Testis (tissue), 3 donors: ENCODE results near the gene DHRS7B. TPM values are rescaled to one million over a fixed set of nuclear protein-coding genes. Genes with fewer than 3 reads are reported as not detected.
A peak's percentile ranks its signal among the peaks of the same experiment; 100 is the strongest.

Source experiments
- DNase-seq: peaks from one replicate; pipeline ENCODE4 v3.0.0-alpha.2; 2019
- H3K27ac ChIP-seq, 2 donors: fragments of 200-600 bp; sonication (generic); one replicate each; pipeline ENCODE4 v1.5.1; 2019
- H3K27me3 ChIP-seq: fragments of 200-600 bp; sonication (generic); one replicate; pipeline ENCODE4 v1.5.1; 2019
- H3K36me3 ChIP-seq: fragments of 200-600 bp; sonication (generic); one replicate; pipeline ENCODE4 v1.5.1; 2017; ENCODE audit warnings: low read depth; ENCODE audit errors: missing control alignments
- H3K4me1 ChIP-seq: fragments of 200-600 bp; sonication (generic); one replicate; pipeline ENCODE4 v1.5.1; 2019
- H3K4me3 ChIP-seq, 2 donors: fragments of 200-600 bp; sonication (generic); one replicate each; pipeline ENCODE4 v1.5.1; 2017 to 2019
- H3K9me3 ChIP-seq: fragments of 200-600 bp; sonication (generic); one replicate; pipeline ENCODE4 v1.5.1; 2017
- POLR2A ChIP-seq: fragments of 450-650 bp; IDR thresholded peaks from one replicate; pipeline ENCODE4 v1.6.1; 2017; ENCODE audit warnings: antibody characterized with exemption, mild to moderate bottlenecking, moderate library complexity
- WGBS, 2 donors: methylation state at CpG; one replicate each; pipeline ENCODE4 v1.1.5; 2018; 5-methylcytosine and 5-hydroxymethylcytosine counted together
- intact Hi-C: fragments of 100-400 bp; cut with DNase I; formaldehyde crosslinking; loops from one replicate; pipeline ENCODE4 v1.15.1; 2023; ENCODE audit warnings: low total_unique reads
- polyA plus RNA-seq: library from polyadenylated mRNA; stranded (reverse); fragments of 350-450 nt; fragmentation: Illumina TruSeq; extraction: RNeasy Lipid Tissue Mini Kit (QIAGEN cat#74804); gene quantifications from one replicate; pipeline ENCODE4 v1.2.3, GENCODE V29; 2014; ENCODE audit warnings: low read depth, low replicate concordance; ENCODE audit not compliant: insufficient read depth
- small RNA-seq, 2 donors: library from RNA; depleted of rRNA; stranded (forward); fragments of <200 nt; gene quantifications; one replicate each; pipeline ENCODE3, GENCODE V24; 2016
- total RNA-seq, 2 donors: library from RNA; depleted of rRNA; stranded (reverse); fragments of >200 nt; gene quantifications; one replicate each; pipeline ENCODE4 v1.2.3, GENCODE V29; 2016
- TF ChIP-seq, protein P1 (sequence below), 3 experiments: fragments of 450-650 bp in 2 of 3; fragments of 200-600 bp in 1 of 3; sonication (generic) in 1 of 3; IDR thresholded peaks; one replicate each; pipeline ENCODE4 v1.5.1; 2016 to 2019; ENCODE audit warnings: antibody characterized with exemption in 3 of 3, mild to moderate bottlenecking in 2 of 3, moderate library complexity in 1 of 3

DHRS7B gene
- total and polyA plus RNA-seq, 3 donors from 2014 or later, result 39.0 to 81.7 (median 53.6) TPM

DNA sequence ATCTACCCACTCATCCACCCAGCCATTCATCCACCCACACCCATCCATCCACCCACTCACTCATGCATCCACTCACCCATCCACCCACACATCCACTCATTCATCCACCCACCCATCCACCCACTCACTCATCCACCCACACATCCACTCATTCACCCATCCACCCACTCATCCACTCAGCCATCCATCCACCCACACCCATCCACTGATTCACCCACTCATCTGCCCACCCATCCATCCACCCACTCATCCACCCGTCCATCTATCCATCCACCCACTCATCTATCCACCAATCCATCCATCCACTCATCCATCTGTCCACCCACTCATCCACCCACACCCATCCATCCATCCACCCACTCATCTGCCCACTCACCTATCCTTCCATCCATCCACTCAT lies 109.2 kb downstream of the DHRS7B start:
- H3K27ac ChIP-seq, result no peak overlapping the region

DNA sequence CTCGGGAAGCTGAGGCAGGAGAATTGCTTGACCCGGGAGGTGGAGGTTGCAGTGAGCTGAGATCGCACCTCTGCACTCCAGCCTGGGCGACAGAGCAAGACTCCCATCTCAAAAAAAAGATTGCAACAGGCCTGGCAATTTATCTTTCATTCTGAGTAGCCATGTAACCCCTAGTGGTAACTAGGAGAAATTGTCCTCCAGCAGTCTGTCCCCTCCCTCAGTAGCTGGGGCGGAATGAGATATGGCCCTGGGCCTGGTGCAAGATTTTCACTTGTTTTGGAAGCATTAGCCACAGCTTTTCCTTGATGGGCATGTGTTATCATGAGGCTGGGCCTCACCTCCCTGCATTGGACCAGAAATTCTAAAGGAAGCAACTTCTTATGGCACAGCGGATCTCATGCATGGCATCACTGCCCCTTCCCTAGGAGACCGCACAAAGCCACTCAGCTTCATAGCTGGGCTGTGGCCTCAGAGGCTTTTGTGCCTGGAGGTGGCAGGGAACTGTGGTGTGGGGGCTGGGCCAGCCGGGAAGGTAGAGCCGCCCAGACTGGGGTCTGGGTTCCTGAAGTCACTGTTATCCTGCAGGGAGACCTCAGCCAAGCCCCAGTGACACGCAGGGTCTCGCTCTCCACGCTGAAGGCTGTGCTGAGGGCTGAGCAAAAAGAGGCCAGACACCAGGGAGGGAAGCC lies 113.1 kb downstream of the DHRS7B start:
- DNase-seq, result no peak
- intact Hi-C loops, result no loop called here
- H3K27me3 ChIP-seq, result no peaks in the 10 kb centered on the region
- no peaks in the 10 kb centered on the region for H3K9me3 ChIP-seq
- H3K36me3 ChIP-seq, result no peaks in the 10 kb centered on the region
- TF ChIP-seq, protein P1, sequence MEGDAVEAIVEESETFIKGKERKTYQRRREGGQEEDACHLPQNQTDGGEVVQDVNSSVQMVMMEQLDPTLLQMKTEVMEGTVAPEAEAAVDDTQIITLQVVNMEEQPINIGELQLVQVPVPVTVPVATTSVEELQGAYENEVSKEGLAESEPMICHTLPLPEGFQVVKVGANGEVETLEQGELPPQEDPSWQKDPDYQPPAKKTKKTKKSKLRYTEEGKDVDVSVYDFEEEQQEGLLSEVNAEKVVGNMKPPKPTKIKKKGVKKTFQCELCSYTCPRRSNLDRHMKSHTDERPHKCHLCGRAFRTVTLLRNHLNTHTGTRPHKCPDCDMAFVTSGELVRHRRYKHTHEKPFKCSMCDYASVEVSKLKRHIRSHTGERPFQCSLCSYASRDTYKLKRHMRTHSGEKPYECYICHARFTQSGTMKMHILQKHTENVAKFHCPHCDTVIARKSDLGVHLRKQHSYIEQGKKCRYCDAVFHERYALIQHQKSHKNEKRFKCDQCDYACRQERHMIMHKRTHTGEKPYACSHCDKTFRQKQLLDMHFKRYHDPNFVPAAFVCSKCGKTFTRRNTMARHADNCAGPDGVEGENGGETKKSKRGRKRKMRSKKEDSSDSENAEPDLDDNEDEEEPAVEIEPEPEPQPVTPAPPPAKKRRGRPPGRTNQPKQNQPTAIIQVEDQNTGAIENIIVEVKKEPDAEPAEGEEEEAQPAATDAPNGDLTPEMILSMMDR (IDR thresholded peaks at IDR 0.05), result peak in 2 of 3 experiments; percentile 36 to 40
- no peak for TF ChIP-seq POLR2A
- H3K4me3 ChIP-seq, result no peak overlapping the region
- no peak overlapping the region for H3K27ac ChIP-seq
- H3K4me1 ChIP-seq, result no peaks in the 10 kb centered on the region
- 82 to 84% methylated on average over 5 to 12 of the region's 12 CpGs for WGBS, 2 donors

More for the DNA sequence above, 109.2 kb downstream of the DHRS7B start:
- Histone ChIP-seq H3K4me3 (no peak overlapping the region), H3K36me3 (no peaks in the 10 kb centered on the region), H3K27me3 (no peaks in the 10 kb centered on the region), H3K4me1 (no peaks in the 10 kb centered on the region), H3K9me3 (no peaks in the 10 kb centered on the region)
- TF ChIP-seq, protein P1 (IDR thresholded peaks at IDR 0.05), result no peak
- no peak for TF ChIP-seq POLR2A
- WGBS, 2 donors, result 76 to 82% methylated on average over 1 of the region's 1 CpG
- intact Hi-C loops, result no loop called here
- no peak for DNase-seq

DNA sequence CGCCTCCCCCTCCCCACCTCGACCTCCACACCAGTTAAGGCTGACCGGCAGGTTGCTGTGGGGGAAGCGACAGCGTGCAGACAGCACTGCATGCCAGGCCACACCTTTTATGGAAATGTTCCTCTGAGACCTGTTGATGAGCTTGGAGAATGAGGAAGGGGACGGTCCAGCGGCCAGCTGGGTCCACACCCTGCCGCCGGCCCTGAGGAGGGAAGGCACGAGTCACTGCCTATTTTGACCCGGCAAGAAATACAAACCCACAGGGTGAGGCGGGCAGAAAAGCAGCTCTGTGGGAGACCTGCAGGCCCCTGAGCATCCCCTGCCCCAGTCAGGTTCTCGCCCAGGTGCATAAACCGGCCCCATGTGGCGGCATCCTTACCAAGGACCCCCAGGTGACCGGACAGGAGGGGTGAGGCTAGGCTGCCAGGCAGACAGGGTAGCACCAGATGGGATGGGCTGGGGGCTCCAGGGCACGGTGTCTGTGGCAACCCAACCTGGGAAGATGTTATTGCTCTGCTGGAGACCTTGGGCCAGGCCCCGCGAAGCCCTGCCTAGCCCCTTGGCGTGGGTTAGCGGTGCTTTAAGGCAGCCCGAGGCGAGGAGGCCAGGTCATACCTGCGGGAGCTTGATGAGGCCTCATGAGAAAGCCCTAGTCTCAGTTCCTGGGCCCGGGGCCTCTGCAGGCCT lies 113.7 kb downstream of the DHRS7B start:
- WGBS, 2 donors, result 79 to 88% methylated on average over 10 to 24 of the region's 25 CpGs
- H3K4me3 ChIP-seq, result no peak overlapping the region
- no peaks in the 10 kb centered on the region for H3K27me3 ChIP-seq
- no peaks in the 10 kb centered on the region for H3K9me3 ChIP-seq
- intact Hi-C loops, result no loop called here
- no peak for DNase-seq
- no peak overlapping the region for H3K27ac ChIP-seq
- no peaks in the 10 kb centered on the region for H3K4me1 ChIP-seq
- H3K36me3 ChIP-seq, result no peaks in the 10 kb centered on the region
- no peak for TF ChIP-seq POLR2A
- TF ChIP-seq, protein P1 (IDR thresholded peaks at IDR 0.05), result no peak

Small RNA genes within 50 kb of the gene (small RNA-seq; reads per million reads assigned to genes)
- 0 reads per million in 2 donors for gene RN7SL426P

Other genes starting within 250 kb of the DHRS7B start
- 100 to 1,000 TPM; 161 to 216 TPM for gene USP22, start 84.0 kb upstream of the DHRS7B start, total RNA-seq
- 96.3 TPM for gene USP22, start 84.0 kb upstream of the DHRS7B start, polyA plus RNA-seq
- gene TMEM11, start 87.2 kb downstream of the DHRS7B start, total RNA-seq, result 10 to 100 TPM; 38.9 to 55.2 TPM
- 53.4 TPM for gene TMEM11, start 87.2 kb downstream of the DHRS7B start, polyA plus RNA-seq
- gene NATD1, start 126.4 kb downstream of the DHRS7B start, total RNA-seq, result 10 to 100 TPM; 17.9 to 20.0 TPM
- gene NATD1, start 126.4 kb downstream of the DHRS7B start, polyA plus RNA-seq, result 12.1 TPM
- 10 to 100 TPM; 13.5 to 17.5 TPM for gene MAP2K3, start 157.7 kb downstream of the DHRS7B start, total RNA-seq
- 15.4 TPM for gene MAP2K3, start 157.7 kb downstream of the DHRS7B start, polyA plus RNA-seq
- 1 to 10 TPM; 2.8 to 5.4 TPM for gene KCNJ12, start 249.4 kb downstream of the DHRS7B start, total RNA-seq
- gene KCNJ12, start 249.4 kb downstream of the DHRS7B start, polyA plus RNA-seq, result 2.4 TPM